Right cardiac atrium (tissue), 5 donors: Measurements from ENCODE around the gene PRKCZ. TPM values are rescaled to one million over a fixed set of nuclear protein-coding genes. Genes with fewer than 3 reads are reported as not detected.

Experiments used
- ATAC-seq, 2 donors: fragments of 200-7000 bp; cut with Tn5 transposase; one replicate each; pipeline versions ENCODE4 v1.8.0 to v1.9.1; 2020; ENCODE audit warnings: moderate library complexity in 2 of 2, mild to moderate bottlenecking in 1 of 2
- DNase-seq, 3 donors: peaks; one replicate each; pipeline ENCODE4 v3.0.0-alpha.2; 2020
- H3K27ac ChIP-seq: one replicate; pipeline ENCODE4 v1.5.1; 2013; ENCODE audit warnings: mild to moderate bottlenecking, low read length, control low read depth, moderate library complexity
- H3K27me3 ChIP-seq: one replicate; pipeline ENCODE4 v1.6.1; 2013; ENCODE audit not compliant: control insufficient read depth, insufficient read depth
- H3K4me1 ChIP-seq: one replicate; pipeline ENCODE4 v1.6.1; 2013; ENCODE audit warnings: low read length; ENCODE audit not compliant: control insufficient read depth, insufficient read depth
- H3K4me3 ChIP-seq: one replicate; pipeline ENCODE4 v1.5.1; 2013; ENCODE audit warnings: low read length, control low read depth
- H3K9me3 ChIP-seq: one replicate; pipeline ENCODE4 v1.6.1; 2013; ENCODE audit warnings: low read length; ENCODE audit not compliant: control insufficient read depth
- WGBS: extraction: QIAGEN DNeasy Blood & Tissue Kit; methylation state at CpG from one replicate; pipeline ENCODE4 v1.1.7; 2013; 5-methylcytosine and 5-hydroxymethylcytosine counted together
- intact Hi-C, 4 donors: fragments of 100-400 bp; cut with DNase I; formaldehyde crosslinking; loops; one replicate each; pipeline versions ENCODE4 v1.11.0 to v1.14.0; 2022 to 2023
- polyA plus RNA-seq: library from polyadenylated mRNA; stranded (reverse); fragments of 200-250 nt; gene quantifications from one replicate; pipeline ENCODE4 v1.2.3, GENCODE V29; 2013
- total RNA-seq, 4 donors: library from RNA; stranded (reverse); fragmentation: NEBNext Ultra II Directional; extraction: Animal tissue kit (Norgen Biotek cat#: 25700); gene quantifications; one replicate each; pipeline ENCODE4 v1.2.1, GENCODE V29; 2021
- donor health status: healthy with polysubstance abuse.
- donor health status: DM: no; HTN: yes; CAD: no.
- donor health status: DM: no; HTN: no; CAD: no.
- donor health status: DM: no; HTN: yes; CAD: no; lungs with severe emphysema.
- donor health status: DM: yes; HTN: yes; CAD: no.

The PRKCZ gene
- total and polyA plus RNA-seq, 5 donors = 15.1 to 28.1 (median 21.6) TPM

GRCh38 chr1:2210084-2210653 lies 160.0 kb downstream of the PRKCZ start:
- DNase-seq (peak in 2 of 3 donors; percentile 63 to 65), ATAC-seq (no peak)
- 82% methylated on average over 19 of the region's 19 CpGs for WGBS
- peaks cover 24% of the 10 kb centered on the region for H3K4me1 ChIP-seq
- H3K4me3 ChIP-seq = no peak overlapping the region
- no peak overlapping the region for H3K27ac ChIP-seq
- no peaks in the 10 kb centered on the region for H3K27me3 ChIP-seq
- intact Hi-C loops = no loop called here
- no peaks in the 10 kb centered on the region for H3K9me3 ChIP-seq

GRCh38 chr1:2210786-2211185 lies 160.6 kb downstream of the PRKCZ start:
- H3K27ac ChIP-seq = no peak overlapping the region
- no peak for ATAC-seq
- H3K27me3 ChIP-seq = no peaks in the 10 kb centered on the region
- intact Hi-C loops = no loop called here
- peak in 2 of 3 donors; percentile 64 to 69 for DNase-seq
- H3K9me3 ChIP-seq = no peaks in the 10 kb centered on the region
- WGBS = 94% methylated on average over 13 of the region's 13 CpGs
- H3K4me3 ChIP-seq = no peak overlapping the region
- peaks cover 21% of the 10 kb centered on the region for H3K4me1 ChIP-seq

- no peaks in the 10 kb centered on the region for H3K27me3 ChIP-seq
- H3K27ac ChIP-seq = peak overlapping the region; percentile 98
- DNase-seq = no peak
- intact Hi-C loops = loop anchor here in 1 of 4 donors (2.0 kb wide), 1 partner anchor 17 kb away; the partner anchor contains the start of gene SKI
- peaks cover 21% of the 10 kb centered on the region for H3K4me1 ChIP-seq
- no peaks in the 10 kb centered on the region for H3K9me3 ChIP-seq
- H3K4me3 ChIP-seq = no peak overlapping the region
- WGBS = 12% methylated on average over 10 of the region's 10 CpGs
- ATAC-seq = peak; percentile 0 to 1
Observed at GRCh38 chr1:2212274-2212531, 162.0 kb downstream of the PRKCZ start.

- H3K9me3 ChIP-seq = no peaks in the 10 kb centered on the region
- H3K27ac ChIP-seq = peak overlapping the region; percentile 94
- ATAC-seq (peak; percentile 69 to 79), DNase-seq (peak; percentile 96 to 98 (median 97))
- no peak overlapping the region for H3K4me3 ChIP-seq
- peaks cover 21% of the 10 kb centered on the region for H3K4me1 ChIP-seq
- H3K27me3 ChIP-seq = no peaks in the 10 kb centered on the region
- 7% methylated on average over 49 of the region's 49 CpGs for WGBS
- intact Hi-C loops = loop anchor here in 1 of 4 donors (2.0 kb wide), 1 partner anchor 16 kb away; the partner anchor contains the start of gene SKI
Observed at GRCh38 chr1:2212532-2213491, 162.6 kb downstream of the PRKCZ start.

GRCh38 chr1:2213576-2214505 lies 163.6 kb downstream of the PRKCZ start:
- no peaks in the 10 kb centered on the region for H3K27me3 ChIP-seq
- intact Hi-C loops = loop anchor here in 1 of 4 donors (2.0 kb wide), 1 partner anchor 15 kb away; the partner anchor contains the start of gene SKI
- H3K4me3 ChIP-seq = peak overlapping the region; percentile 2
- peak; percentile 90 to 96 (median 95) for DNase-seq
- peaks cover 21% of the 10 kb centered on the region for H3K4me1 ChIP-seq
- ATAC-seq = peak; percentile 67 to 77
- whole genome bisulfite sequencing = 18% methylated on average over 32 of the region's 32 CpGs
- H3K9me3 ChIP-seq = no peaks in the 10 kb centered on the region
- peak overlapping the region; percentile 94 for H3K27ac ChIP-seq

- WGBS = 29% methylated on average over 21 of the region's 21 CpGs
- Histone ChIP-seq H3K4me1 (peaks cover 19% of the 10 kb centered on the region), H3K27ac (peak overlapping the region; percentile 94), H3K9me3 (no peaks in the 10 kb centered on the region), H3K4me3 (no peak overlapping the region), H3K27me3 (no peaks in the 10 kb centered on the region)
- intact Hi-C loops = no loop called here
- peak; percentile 18 to 47 for ATAC-seq
- DNase-seq = peak; percentile 69 to 88 (median 88)
Observed at GRCh38 chr1:2214541-2215241, 164.5 kb downstream of the PRKCZ start.

GRCh38 chr1:2215329-2215728 lies 165.1 kb downstream of the PRKCZ start:
- 93% methylated on average over 14 of the region's 14 CpGs for WGBS
- DNase-seq = peak; percentile 28 to 72 (median 70)
- H3K9me3 ChIP-seq = no peaks in the 10 kb centered on the region
- H3K4me1 ChIP-seq = peaks cover 19% of the 10 kb centered on the region
- no peak for ATAC-seq
- intact Hi-C loops = no loop called here
- no peak overlapping the region for H3K4me3 ChIP-seq
- no peak overlapping the region for H3K27ac ChIP-seq
- H3K27me3 ChIP-seq = no peaks in the 10 kb centered on the region

- 91% methylated on average over 25 of the region's 25 CpGs for WGBS
- intact Hi-C loops = no loop called here
- DNase-seq = peak in 1 of 3 donors; percentile 51
Observed at GRCh38 chr1:2215909-2216766, 165.9 kb downstream of the PRKCZ start.

GRCh38 chr1:2216767-2217058 lies 166.5 kb downstream of the PRKCZ start:
- WGBS = 80% methylated on average over 7 of the region's 7 CpGs
- no peaks in the 10 kb centered on the region for H3K9me3 ChIP-seq
- DNase-seq = peak in 2 of 3 donors; percentile 16 to 63
- H3K27me3 ChIP-seq = no peaks in the 10 kb centered on the region
- no peak overlapping the region for H3K27ac ChIP-seq
- ATAC-seq = no peak
- peaks cover 19% of the 10 kb centered on the region for H3K4me1 ChIP-seq
- intact Hi-C loops = no loop called here
- H3K4me3 ChIP-seq = no peak overlapping the region

More at GRCh38 chr1:2215909-2216766, 165.9 kb downstream of the PRKCZ start:
- Histone ChIP-seq H3K4me1 (peaks cover 19% of the 10 kb centered on the region), H3K9me3 (no peaks in the 10 kb centered on the region), H3K4me3 (no peak overlapping the region), H3K27ac (no peak overlapping the region), H3K27me3 (no peaks in the 10 kb centered on the region)
- ATAC-seq = no peak
